OCI-LY3 (cell line): ENCODE data around the gene TTC9C.

Source experiments
- H2AFZ ChIP-seq: fragments of 200-600, 300-600 bp; shearing (Covaris generic); 2 replicates; pipeline ENCODE4 v1.6.0; 2014; ENCODE audit warnings: antibody characterized with exemption, low read depth, low read length
- H3K27ac ChIP-seq: fragments of 200-600, 300-600 bp; sonication (generic); 2 replicates; pipeline ENCODE4 v1.5.1; 2014; ENCODE audit warnings: mild to moderate bottlenecking, low read length, moderate library complexity, mixed read lengths
- H3K27me3 ChIP-seq: fragments of 200-600, 300-600 bp; sonication (generic); 2 replicates; pipeline ENCODE4 v1.6.1; 2014; ENCODE audit warnings: low read depth, low read length, mixed read lengths
- H3K36me3 ChIP-seq: fragments of 200-600, 300-600 bp; sonication (generic); replicated peaks from 2 replicates; pipeline ENCODE3; 2014; ENCODE audit warnings: low read depth, low read length, mixed read lengths
- H3K4me1 ChIP-seq: fragments of 300-600, 200-600 bp; sonication (generic); 2 replicates; pipeline ENCODE4 v1.6.1; 2014; ENCODE audit warnings: low read length, mixed read lengths
- H3K4me2 ChIP-seq: fragments of 200-600, 300-600 bp; sonication (generic); 2 replicates; pipeline ENCODE4 v1.6.1; 2014; ENCODE audit warnings: low read length, mixed read lengths
- H3K4me3 ChIP-seq: fragments of 300-600, 200-600 bp; sonication (generic); 2 replicates; pipeline ENCODE4 v1.5.1; 2014; ENCODE audit warnings: antibody characterized with exemption, mild to moderate bottlenecking, low read length, moderate library complexity
- H3K79me2 ChIP-seq: fragments of 300-600, 200-600 bp; shearing (Covaris generic); 2 replicates; pipeline ENCODE4 v1.6.1; 2014; ENCODE audit warnings: mild to moderate bottlenecking, low read length, mixed read lengths
- H3K9ac ChIP-seq: fragments of 300-600, 200-600 bp; shearing (Covaris generic); 2 replicates; pipeline ENCODE4 v1.6.0; 2014; ENCODE audit warnings: mild to moderate bottlenecking, low read length, moderate library complexity
- H3K9me3 ChIP-seq: fragments of 200-600, 300-600 bp; shearing (Covaris generic); 2 replicates; pipeline ENCODE4 v1.6.1; 2014; ENCODE audit warnings: low read length, mixed read lengths; ENCODE audit not compliant: insufficient read depth
- H4K20me1 ChIP-seq: fragments of 200-600, 300-600 bp; sonication (generic); 2 replicates; pipeline ENCODE4 v1.6.1; 2016; ENCODE audit warnings: low read length, mixed read lengths; ENCODE audit not compliant: insufficient read depth
- EZH2phosphoT487 ChIP-seq: fragments of 200-600 bp; shearing (Covaris generic); IDR thresholded peaks from 2 replicates; pipeline ENCODE4 v1.6.1; 2018; ENCODE audit warnings: antibody characterized with exemption, mixed run types, low read depth
- TF ChIP-seq, protein P1 (sequence below): fragments of 200-600, 300-600 bp; sonication (generic); IDR thresholded peaks from 2 replicates; pipeline ENCODE4 v1.5.1; 2014; ENCODE audit warnings: antibody characterized with exemption, low read length, low read depth

The TTC9C gene

DNA sequence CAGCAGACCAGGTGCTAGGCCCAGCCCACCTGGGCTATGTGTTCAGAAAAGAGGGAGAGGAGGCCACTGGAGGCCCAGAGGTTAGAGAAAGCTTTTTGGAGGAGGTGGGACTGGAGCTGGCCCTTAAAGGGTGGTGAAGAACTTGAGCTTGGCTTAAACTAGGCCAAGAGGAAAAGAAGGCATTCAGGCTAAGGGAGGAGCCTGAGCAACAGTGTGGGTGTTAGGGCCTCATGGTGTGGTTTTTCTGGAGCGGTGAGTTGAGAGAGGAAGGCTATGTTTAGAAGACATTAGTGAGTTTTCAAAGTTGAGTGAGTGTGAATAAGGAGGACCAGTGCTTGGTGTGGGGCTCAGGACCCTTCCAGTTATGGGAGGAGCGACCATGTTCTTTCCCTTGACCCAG is 49.1 kb downstream of the TTC9C start:
- no peak overlapping the region for H2AFZ ChIP-seq
- H3K4me3 ChIP-seq: no peak overlapping the region
- no peak overlapping the region for H3K4me2 ChIP-seq
- peaks cover 9% of the 10 kb centered on the region for H3K79me2 ChIP-seq
- no peak for TF ChIP-seq EZH2phosphoT487
- TF ChIP-seq, protein P1, sequence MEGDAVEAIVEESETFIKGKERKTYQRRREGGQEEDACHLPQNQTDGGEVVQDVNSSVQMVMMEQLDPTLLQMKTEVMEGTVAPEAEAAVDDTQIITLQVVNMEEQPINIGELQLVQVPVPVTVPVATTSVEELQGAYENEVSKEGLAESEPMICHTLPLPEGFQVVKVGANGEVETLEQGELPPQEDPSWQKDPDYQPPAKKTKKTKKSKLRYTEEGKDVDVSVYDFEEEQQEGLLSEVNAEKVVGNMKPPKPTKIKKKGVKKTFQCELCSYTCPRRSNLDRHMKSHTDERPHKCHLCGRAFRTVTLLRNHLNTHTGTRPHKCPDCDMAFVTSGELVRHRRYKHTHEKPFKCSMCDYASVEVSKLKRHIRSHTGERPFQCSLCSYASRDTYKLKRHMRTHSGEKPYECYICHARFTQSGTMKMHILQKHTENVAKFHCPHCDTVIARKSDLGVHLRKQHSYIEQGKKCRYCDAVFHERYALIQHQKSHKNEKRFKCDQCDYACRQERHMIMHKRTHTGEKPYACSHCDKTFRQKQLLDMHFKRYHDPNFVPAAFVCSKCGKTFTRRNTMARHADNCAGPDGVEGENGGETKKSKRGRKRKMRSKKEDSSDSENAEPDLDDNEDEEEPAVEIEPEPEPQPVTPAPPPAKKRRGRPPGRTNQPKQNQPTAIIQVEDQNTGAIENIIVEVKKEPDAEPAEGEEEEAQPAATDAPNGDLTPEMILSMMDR: no peak
- no peak overlapping the region for H3K27ac ChIP-seq
- no peaks in the 10 kb centered on the region for H4K20me1 ChIP-seq
- H3K4me1 ChIP-seq: 0 out of 2 replicates have a peak, but pooled peaks cover 1% of the 10 kb centered on the region
- peaks cover 16% of the 10 kb centered on the region for H3K36me3 ChIP-seq
- H3K27me3 ChIP-seq: no peaks in the 10 kb centered on the region
- no peak overlapping the region for H3K9ac ChIP-seq
- H3K9me3 ChIP-seq: no peaks in the 10 kb centered on the region

DNA sequence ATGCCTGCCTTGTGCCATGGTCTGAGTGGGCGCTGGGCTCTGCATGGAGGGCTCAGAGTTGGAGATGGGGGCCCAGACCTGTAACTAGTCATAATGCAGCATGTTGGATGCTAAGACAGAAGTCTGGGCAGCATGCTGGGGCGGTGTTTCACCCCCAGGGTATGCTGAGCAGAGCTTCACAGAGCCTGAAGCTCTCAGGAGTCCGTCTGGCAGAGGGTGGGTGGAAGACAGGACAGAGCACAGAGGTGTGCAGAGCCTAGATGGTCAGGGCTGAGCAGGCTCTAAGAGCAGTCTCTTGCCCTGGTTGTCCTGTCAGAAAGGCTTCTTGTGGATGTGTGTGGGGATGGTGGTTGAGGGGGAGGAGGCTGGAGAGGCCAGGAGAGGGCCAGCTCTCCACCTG is 50.2 kb downstream of the TTC9C start:
- Histone ChIP-seq H3K9ac (no peak overlapping the region), H3K27me3 (no peaks in the 10 kb centered on the region), H4K20me1 (no peaks in the 10 kb centered on the region), H3K27ac (no peak overlapping the region), H3K4me1 (no peaks in the 10 kb centered on the region), H3K79me2 (0 out of 2 replicates have a peak, but pooled peaks cover 6% of the 10 kb centered on the region), H3K4me3 (no peak overlapping the region), H3K9me3 (no peaks in the 10 kb centered on the region), H2AFZ (no peak overlapping the region), H3K4me2 (no peak overlapping the region), H3K36me3 (peaks cover 22% of the 10 kb centered on the region)
- no peak for TF ChIP-seq EZH2phosphoT487
- TF ChIP-seq, protein P1: no peak

DNA sequence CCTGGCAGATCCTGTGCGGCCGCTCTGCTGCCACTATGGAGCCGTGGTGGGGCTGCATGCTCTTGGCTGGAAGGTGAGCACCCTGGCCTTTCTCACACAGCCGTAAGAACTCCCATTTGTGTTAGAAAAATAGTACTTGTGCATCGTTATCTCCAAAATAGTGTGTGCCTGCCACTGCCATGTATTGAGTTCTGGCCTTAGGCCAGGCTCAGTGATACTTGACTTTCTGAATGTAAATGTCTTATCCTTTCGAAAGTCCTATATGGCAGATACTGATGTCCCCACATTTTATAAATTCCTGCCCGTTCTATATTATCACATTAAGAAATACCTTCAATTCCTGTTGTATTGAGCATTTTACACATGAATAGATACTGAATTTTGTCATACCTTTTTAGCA is 54.5 kb downstream of the TTC9C start:
- no peaks in the 10 kb centered on the region for H4K20me1 ChIP-seq
- H3K4me1 ChIP-seq: peaks cover 7% of the 10 kb centered on the region
- H3K4me2 ChIP-seq: no peak overlapping the region
- TF ChIP-seq, protein P1: no peak
- no peak for TF ChIP-seq EZH2phosphoT487
- H3K27ac ChIP-seq: no peak overlapping the region
- peaks cover 5% of the 10 kb centered on the region for H3K79me2 ChIP-seq
- no peak overlapping the region for H2AFZ ChIP-seq
- H3K4me3 ChIP-seq: no peak overlapping the region
- no peaks in the 10 kb centered on the region for H3K27me3 ChIP-seq
- no peaks in the 10 kb centered on the region for H3K9me3 ChIP-seq
- H3K36me3 ChIP-seq: peaks cover 17% of the 10 kb centered on the region
- no peak overlapping the region for H3K9ac ChIP-seq

DNA sequence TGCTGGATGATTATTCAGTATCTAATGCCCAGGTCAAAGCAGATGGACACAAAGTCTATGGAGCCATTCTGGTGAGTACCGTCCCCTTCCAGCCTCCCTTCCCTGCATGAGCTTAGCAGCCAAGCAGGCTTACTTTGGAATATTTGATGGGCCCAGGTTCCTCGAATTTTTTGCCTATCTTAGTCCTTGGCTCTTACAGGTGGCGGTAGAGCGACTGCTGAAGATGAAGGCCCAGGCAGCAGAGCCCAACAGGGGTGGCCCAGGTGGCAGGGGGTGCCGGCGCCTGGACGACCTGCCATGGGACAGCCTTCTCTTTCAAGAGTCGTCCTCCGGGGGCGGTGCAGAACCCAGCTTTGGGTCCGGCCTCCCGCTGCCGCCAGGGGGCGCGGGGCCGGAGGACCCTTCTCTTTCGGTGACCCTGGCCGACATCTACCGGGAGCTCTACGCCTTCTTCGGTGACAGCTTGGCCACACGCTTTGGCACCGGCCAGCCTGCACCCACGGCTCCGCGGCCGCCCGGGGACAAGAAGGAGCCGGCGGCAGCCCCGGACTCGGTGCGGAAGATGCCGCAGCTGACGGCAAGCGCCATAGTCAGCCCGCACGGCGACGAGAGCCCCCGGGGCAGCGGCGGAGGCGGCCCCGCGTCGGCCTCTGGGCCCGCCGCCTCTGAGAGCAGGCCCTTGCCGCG is 58.2 kb downstream of the TTC9C start:
- H3K4me1 ChIP-seq: peaks cover 23% of the 10 kb centered on the region
- no peaks in the 10 kb centered on the region for H3K27me3 ChIP-seq
- H2AFZ ChIP-seq: no peak overlapping the region
- peak overlapping the region; percentile 86 for H3K4me2 ChIP-seq
- no peaks in the 10 kb centered on the region for H4K20me1 ChIP-seq
- H3K27ac ChIP-seq: peak overlapping the region; percentile 69
- peak overlapping the region; percentile 88 for H3K9ac ChIP-seq
- H3K4me3 ChIP-seq: peak overlapping the region; percentile 79
- peaks cover 42% of the 10 kb centered on the region for H3K79me2 ChIP-seq
- no peaks in the 10 kb centered on the region for H3K9me3 ChIP-seq
- TF ChIP-seq, protein P1: peak; percentile 92
- no peak for TF ChIP-seq EZH2phosphoT487
- H3K36me3 ChIP-seq: peaks cover 36% of the 10 kb centered on the region
